HL-60/S4 (cell line): ENCODE data around the gene FSTL3.
"Not testable (repeated sequence)": the region's sequence is repeated elsewhere in the genome, so short reads cannot be mapped to it uniquely, and the experiment has no call there.

ENCODE experiments used
- in situ Hi-C: fragments of 300-500 bp; cut with MboI; formaldehyde crosslinking; loops from 2 replicates; pipeline ENCODE4 v1.14.3; 2022; ENCODE audit warnings: low sequenced_read_pairs

FSTL3 gene

GRCh38 chr19:680287-681028 lies 4.3 kb downstream of the FSTL3 start:
- in situ Hi-C loops: no loop called here

GRCh38 chr19:681029-682019 lies 5.1 kb downstream of the FSTL3 start:
- in situ Hi-C loops: no loop called here

- in situ Hi-C loops: no loop called here
These were observed 6.6 kb downstream of the FSTL3 start for GRCh38 chr19:682678-683320.

- in situ Hi-C loops: no loop called here
These were observed 9.3 kb downstream of the FSTL3 start for GRCh38 chr19:685454-685931.

GRCh38 chr19:686589-687297 lies 10.6 kb downstream of the FSTL3 start:
- in situ Hi-C loops: no loop called here

DNA sequence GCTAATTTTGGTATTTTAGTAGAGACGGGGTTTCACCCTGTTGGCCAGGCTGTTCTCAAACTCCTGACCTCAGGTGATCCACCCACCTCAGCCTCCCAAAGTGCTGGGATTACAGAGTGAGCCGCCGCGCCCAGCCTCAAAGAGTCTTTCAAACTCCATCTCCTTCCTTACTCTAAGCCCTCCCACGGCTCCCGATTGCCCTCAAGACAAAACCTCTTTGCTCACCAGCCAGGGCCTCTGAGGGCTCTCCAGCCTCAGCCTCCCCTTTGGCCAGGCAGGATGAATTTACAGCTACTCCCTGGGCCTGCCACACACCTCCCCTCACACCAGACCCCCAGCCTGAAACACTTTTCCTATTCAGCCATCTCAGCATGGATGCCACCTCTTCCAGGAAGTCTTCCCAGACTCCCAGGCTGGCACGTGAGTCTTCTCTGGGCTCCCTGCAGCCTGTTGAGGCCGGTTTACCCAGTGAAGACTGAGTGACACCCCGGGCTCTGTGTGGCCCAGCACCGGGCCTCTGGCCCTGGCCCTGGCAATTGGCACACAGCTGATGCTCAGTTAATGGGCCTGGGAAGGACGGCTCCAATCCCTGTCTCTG lies 11.5 kb downstream of the FSTL3 start:
- in situ Hi-C loops: no loop called here

GRCh38 chr19:688214-688613 lies 12.0 kb downstream of the FSTL3 start:
- in situ Hi-C loops: no loop called here

GRCh38 chr19:688992-689391 lies 12.8 kb downstream of the FSTL3 start:
- in situ Hi-C loops: no loop called here

- in situ Hi-C loops: no loop called here
These were observed 14.0 kb downstream of the FSTL3 start for GRCh38 chr19:690203-690602.

GRCh38 chr19:694481-695351 lies 18.5 kb downstream of the FSTL3 start:
- in situ Hi-C loops: no loop called here

- in situ Hi-C loops: no loop called here
These were observed 19.3 kb downstream of the FSTL3 start, which contains the start of gene PRSS57 for GRCh38 chr19:695352-695949. Gene PRSS57 (minus strand): TSS chr19:695452. CDS start chr19:695430, 22 bp downstream.

DNA sequence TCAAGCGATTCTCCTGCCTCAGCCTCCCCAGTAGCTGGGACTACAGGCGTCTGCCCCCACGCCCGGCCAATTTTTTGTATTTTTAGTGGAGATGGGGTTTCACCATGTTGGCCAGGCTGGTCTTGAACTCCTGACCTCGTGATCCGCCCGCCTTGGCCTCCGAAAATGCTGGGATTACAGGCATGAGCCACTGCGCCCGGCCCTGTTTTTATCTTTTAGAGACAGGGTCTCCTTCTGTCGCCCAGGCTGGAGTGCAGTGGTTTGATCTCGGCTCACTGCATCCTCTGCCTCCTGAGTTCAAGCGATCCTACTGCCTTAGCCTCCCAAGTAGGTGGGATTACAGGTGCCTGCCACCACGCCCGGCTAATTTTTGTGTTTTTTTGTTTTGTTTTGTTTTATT lies 22.3 kb downstream of the FSTL3 start:
- in situ Hi-C loops: not testable (repeated sequence)

DNA sequence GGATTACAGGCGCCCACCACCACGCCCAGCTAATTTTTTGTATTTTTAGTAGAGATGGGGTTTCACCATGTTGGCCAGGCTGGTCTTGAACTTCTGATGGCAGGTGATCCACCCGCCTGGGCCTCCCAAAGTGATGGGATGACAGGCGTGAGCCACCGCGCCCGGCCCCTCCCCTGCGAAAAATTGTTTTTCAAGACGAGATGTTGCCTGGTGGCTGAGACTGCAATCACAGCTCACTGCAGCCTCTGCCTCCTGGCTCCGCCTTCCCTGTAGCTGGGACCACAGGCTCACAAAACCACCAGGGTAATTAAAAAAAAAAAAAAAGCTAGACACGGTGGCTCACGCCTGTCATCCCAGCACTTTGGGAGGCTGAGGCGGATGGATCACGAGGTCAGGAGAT lies 23.7 kb downstream of the FSTL3 start:
- in situ Hi-C loops: not testable (repeated sequence)

GRCh38 chr19:702847-703246 lies 26.7 kb downstream of the FSTL3 start:
- in situ Hi-C loops: not testable (repeated sequence)

GRCh38 chr19:703329-703650 lies 27.1 kb downstream of the FSTL3 start:
- in situ Hi-C loops: no loop called here

GRCh38 chr19:703651-704446 lies 27.7 kb downstream of the FSTL3 start:
- in situ Hi-C loops: no loop called here

DNA sequence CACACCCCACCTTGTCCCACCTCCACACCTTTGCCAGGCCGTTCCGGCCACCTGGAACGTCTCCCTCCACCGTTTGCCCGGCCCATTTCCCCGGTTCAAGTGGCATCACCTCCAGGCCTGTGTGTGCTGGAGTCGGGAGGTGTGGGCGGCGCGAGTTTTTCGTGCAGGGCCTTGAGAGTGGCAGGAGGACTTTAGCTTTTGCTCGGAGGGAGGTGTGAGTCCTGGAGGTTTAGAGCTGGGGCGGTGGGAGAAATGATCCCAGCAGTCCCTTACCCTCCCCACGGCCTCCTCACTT lies 28.2 kb downstream of the FSTL3 start:
- in situ Hi-C loops: no loop called here
